Mesenteric fat pad (tissue), 1 donor: Measurements from ENCODE around the gene AAGAB. TPM values are rescaled to one million over a fixed set of nuclear protein-coding genes. Genes with fewer than 3 reads are reported as not detected.

Source experiments
- DNase-seq: peaks from one replicate; pipeline ENCODE4 v3.0.0-alpha.2; 2020; ENCODE audit warnings: low spot score
- total RNA-seq: library from RNA; stranded (reverse); fragmentation: NEBNext Ultra II Directional; extraction: Animal tissue kit (Norgen Biotek cat#: 25700); gene quantifications from one replicate; pipeline ENCODE4 v1.2.1, GENCODE V29; 2021
- donor health status: DM: yes; HTN: yes; CAD: no.

Gene AAGAB
- total RNA-seq, 1 donor from 2014 or later: 26.1 TPM

DNA sequence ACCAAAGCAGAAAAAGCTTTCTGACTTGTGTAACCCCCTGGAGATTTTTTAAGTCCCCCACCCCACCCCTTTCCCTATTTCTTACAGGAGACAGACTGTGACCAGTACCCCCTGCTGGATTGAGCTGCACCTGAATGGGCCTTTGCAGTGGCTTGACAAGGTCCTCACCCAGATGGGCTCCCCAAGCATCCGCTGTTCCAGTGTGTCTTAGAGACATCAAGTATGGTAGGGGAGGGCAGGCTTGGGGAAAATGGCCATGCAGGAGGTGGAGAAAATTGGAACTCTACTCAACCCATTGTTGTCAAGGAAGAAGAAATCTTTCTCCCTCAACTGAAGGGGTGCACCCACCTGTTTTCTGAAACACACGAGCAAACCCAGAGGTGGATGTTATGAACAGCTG lies 64.1 kb downstream of the AAGAB start:
- no peak for DNase-seq

- DNase-seq: no peak
These were observed 65.0 kb downstream of the AAGAB start for GRCh38 chr15:67189326-67190051.

- no peak for DNase-seq
These were observed 65.8 kb downstream of the AAGAB start for GRCh38 chr15:67188551-67189218.

- DNase-seq: no peak
These were observed 67.1 kb downstream of the AAGAB start for GRCh38 chr15:67187351-67187854.

GRCh38 chr15:67186688-67187087 lies 67.8 kb downstream of the AAGAB start:
- DNase-seq: no peak

DNA sequence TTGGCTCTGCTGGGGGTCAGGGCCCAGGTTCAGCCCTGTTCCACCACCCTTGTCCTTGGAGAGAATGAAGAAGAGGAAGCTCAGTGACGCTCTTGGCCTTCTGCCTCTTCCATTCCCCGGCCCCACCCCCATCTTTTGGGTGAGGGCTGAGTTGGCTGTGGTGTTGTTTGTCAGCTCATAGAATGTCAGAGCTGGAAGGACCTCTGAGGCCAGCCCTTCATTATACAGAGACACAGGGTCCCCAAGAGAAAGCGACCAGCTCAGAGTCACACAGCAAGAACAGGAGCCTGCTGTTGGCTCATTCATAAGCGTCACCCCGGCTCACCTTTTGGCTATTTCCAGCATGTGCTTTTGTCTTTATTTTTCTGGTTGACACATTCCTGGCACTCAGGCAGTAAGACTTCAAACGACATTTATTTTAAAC lies 68.2 kb downstream of the AAGAB start:
- DNase-seq: peak; percentile 90

DNA sequence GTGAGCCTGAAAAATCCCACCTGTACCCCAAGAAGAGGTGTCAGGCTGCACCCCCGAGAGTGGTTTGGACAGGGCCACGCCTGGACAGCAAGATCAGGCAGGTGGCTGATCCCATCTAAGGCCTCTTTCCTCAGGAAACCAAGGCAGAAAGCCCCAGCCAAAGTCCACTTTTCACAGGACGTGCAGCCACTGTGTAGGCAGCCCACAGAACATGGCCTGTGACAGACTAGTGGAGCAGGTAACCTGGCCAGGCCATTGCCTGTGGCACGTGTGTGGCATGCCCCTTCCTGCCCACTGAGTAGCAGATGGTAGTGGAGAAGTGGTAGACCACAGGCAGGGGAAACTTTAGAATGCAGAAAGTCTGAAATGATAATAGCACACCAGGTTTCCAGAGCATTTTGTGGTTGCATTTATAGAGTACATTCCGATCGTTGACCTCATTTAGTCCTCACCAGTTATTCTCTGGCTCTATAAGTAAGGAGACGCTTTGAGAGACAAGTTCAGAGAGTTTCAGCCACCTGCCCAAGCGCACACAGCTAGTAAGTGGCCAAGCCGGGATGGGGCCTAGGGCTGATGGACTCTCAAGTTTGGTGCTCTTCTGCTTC lies 68.7 kb downstream of the AAGAB start:
- DNase-seq: peak; percentile 71

DNA sequence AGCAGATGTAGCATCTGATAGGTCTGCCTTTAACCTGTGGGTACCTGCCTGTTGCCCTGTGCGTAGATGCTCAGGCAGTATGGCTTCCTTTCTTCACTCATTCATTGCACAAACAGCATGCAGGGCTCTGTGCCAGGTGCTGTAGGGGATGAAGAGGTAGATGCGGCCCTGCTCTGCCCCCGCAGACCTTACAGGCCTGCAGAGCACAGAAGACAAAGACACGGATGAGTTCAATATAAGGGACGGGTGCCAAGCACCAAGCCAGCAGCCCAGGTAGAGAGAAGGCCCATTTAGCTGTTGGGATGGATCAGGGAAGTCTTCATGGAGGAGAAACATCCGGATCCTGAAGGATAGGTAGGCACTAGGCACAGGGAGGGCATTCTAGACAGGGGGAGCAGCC lies 69.4 kb downstream of the AAGAB start:
- peak; percentile 60 for DNase-seq

GRCh38 chr15:67184208-67184925 lies 70.1 kb downstream of the AAGAB start:
- peak; percentile 83 for DNase-seq

DNA sequence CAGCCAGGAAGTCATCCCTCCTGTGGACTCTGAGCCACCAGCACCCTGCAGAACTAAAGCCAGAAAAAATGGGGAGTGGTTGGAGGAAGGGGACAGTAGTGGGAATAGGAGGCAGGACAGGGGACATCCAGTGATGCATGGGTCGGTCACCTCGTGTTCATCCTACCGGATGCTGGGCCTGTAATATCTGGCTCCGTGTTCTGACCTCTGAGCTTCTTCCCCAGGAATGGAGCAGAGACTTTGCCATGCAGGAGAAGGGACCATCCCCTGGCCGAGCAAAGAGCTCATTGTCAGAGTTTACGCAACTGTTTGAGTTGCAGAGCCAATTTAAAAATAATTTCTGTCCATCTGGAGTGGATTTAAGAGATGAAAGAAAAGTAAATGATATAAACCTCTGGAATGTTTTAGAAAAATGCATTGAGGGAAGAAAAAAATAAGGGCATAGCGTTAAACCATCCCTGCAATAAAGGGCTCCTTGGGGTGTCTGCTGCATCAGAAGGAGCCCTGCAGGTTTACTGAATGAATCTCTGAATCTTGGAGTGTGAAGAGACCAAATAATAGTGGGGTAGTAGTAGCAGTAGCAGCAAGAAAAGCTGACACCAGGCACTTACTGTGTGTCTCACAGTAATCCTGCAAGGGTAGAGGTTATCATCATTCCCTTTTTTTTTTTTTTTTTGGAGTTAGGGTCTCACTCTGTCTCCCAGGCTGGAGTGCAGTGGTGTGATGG lies 70.9 kb downstream of the AAGAB start:
- peak; percentile 55 for DNase-seq

GRCh38 chr15:67181221-67181639 lies 73.2 kb downstream of the AAGAB start:
- peak; percentile 47 for DNase-seq

DNA sequence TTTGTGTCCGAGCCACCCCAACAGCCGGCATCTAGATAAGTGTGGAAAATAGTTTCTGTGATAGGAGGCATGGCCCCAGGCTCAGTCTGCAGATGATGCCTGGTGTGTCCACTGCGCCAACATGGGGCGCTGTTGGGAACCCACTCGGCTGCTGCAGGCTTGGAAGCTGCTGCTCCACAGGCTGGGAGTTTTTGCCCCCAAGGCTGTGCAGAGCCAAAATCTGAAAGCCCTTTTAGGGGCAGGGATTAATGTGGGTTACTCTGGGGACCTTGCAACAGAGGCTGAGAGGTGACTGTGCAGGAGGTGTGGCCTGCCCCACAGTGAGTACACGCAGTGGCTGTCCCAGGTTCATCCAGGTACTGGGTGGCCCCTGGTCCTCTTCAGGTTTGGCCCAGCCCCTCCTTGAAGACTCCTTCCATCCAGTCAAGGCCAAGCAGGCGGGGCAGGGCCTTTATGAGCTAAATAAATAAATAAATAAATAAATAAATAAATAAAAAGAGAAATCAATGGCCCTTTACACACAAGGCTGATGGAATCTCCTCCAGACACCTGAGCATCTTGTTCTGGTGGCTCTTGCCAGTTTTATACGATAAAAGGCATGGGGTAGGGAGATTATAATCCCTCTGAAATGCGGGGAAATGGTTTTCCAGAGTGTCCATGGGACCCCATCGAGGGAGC lies 73.8 kb downstream of the AAGAB start:
- DNase-seq: peak; percentile 67

DNA sequence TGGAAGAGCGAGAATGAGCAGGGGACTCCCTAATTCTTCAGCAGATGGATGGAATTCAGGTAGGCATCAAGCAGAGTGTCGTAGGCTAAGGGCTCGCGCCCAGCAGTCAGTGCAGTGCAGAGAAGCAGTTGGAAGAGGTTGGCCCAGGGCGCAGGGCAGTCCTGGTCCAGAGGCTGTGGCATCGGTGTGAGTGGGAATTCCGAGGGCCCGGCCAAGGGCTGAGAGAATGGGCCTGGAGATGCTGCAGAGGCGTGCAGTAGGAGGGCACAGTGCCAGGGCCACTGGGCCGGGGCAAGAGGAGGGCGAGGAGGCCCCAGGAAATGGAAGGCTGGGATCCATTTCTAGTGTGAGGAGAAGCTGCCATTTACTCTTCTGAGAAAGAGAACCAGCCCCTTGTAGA lies 74.4 kb downstream of the AAGAB start:
- peak; percentile 78 for DNase-seq

DNA sequence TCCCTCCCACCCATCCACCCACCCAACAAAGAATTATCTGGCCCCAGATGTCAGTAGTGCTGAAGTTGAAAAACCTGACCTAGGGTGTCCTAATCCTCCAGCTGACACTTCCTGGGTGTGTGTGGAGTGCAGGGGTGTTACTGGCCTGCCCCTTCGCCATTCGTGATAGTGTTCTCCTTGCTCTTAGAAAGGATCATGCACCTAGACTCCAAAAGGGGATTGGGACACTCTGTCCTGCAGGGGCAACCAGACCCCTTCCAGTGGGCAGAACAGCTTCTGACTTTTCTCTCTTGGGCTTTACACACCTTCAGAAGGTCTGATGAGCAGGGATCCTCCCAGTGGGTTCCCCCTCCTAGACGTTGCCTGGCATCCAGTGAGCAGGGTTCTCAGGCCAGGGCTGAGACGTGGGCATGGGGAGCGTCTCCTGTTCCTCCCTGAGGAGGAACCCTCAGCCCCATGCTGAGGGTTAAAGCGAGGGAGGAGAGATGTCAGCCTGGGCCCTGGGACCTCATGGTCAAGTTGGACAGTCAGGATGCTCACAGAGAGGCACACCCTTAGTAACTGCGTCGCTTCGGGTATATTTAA lies 75.0 kb downstream of the AAGAB start:
- DNase-seq: peak; percentile 57

GRCh38 chr15:67178569-67179210 lies 75.8 kb downstream of the AAGAB start:
- DNase-seq: peak; percentile 64

GRCh38 chr15:67177752-67178151 lies 76.7 kb downstream of the AAGAB start:
- peak; percentile 49 for DNase-seq

- DNase-seq: peak; percentile 82
These were observed 78.1 kb downstream of the AAGAB start for GRCh38 chr15:67176195-67176971.

DNA sequence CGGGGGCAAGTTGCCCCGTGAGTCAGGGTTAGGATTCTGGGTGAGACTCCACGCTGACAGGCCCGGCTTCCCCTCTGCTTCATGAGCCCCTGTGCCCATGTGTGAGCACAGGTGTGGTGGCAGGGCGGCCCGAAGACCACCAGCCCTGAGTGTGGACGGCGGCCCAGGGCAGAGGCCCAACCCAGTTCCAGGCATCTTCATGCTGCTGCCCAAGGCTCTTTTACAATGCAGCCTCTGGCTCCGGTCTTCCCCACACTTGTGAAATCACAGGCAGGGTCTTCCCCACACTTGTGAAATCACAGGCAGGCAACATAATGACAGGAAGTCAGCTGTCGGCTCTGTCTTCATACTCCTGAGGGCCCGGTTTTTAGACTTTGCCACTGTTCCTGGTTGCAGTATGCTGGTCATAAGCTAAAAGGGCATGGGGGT lies 78.8 kb downstream of the AAGAB start:
- DNase-seq: peak; percentile 89
